ENCODE measurements around the gene RNF130. TPM values are rescaled to one million over a fixed set of nuclear protein-coding genes. Genes with fewer than 3 reads are reported as not detected.

Gene RNF130
- polyA plus RNA-seq, 4 donors, result 15.9 to 40.2 (median 28.4) TPM

DNA sequence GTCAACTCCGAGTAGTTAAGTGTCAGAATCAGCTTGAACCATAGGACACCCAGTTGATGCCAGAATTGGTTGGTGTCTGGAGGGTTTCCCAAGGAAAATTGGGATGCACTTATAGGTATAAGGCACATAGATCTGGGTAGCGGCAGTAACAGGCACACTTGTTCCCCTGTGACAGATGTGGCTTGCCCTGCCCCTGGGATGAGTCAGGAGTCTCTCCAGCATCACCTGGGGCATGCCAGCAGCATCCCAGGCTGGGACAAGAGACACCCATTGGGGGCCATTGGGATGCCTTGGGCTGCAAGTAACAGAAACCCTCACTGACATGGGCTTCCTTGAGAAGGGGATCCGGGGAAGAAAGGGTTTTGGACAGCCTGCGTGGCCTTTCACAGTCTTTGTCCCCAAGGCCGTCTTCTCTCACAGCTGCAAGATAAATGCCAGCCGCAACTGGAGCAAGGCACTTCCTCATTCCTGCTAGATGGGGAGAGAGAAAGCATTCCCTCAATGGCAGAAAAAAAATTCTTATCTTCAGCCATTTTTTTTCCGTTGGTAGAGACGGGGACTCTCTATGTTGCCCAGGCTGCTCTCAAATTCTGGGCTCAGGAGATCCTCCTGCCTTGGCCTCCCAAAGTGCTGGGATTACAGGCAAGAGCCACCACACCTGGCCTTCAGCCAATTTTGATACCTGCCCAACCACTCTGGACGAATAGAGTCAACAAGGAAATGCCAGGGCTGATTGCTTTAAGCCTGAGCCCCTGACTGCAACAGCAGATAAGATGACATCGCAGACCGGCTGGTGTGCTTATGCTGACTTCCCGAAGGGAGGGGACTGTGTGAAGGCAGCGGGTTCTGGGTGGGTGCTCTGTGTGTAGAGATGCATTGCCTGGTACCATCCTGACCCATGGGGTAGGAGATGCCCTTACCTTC is 13.3 kb upstream of the RNF130 start:
- Histone ChIP-seq H3K27me3 (ENCODE audit: control insufficient read depth in 3 of 3, insufficient read depth in 3 of 3, low read length in 3 of 3) (peaks cover 0 to 1% (median 0%) of the 10 kb centered on the region in 3 donors), H3K36me3 (ENCODE audit: control insufficient read depth in 3 of 3, insufficient read depth in 2 of 3, low read depth in 1 of 3, low read length in 3 of 3) (no peaks in the 10 kb centered on the region), H3K4me3 (ENCODE audit: low read depth in 1 of 3, low read length in 3 of 3) (no peak overlapping the region), H3K27ac (ENCODE audit: low read depth in 1 of 3, low read length in 2 of 3) (peak overlapping the region in 1 of 3 donors; percentile 41), H3K9me3 (ENCODE audit: control insufficient read depth in 2 of 2, insufficient read depth in 1 of 2, low read depth in 1 of 2, low read length in 1 of 2) (no peaks in the 10 kb centered on the region), H3K4me1 (ENCODE audit: control insufficient read depth in 3 of 3, insufficient read depth in 2 of 3, low read depth in 1 of 3, low read length in 2 of 3) (peaks cover 0 to 10% (median 0%) of the 10 kb centered on the region in 3 donors)
- FAIRE-seq (no peak), DNase-seq (peak; percentile 76 to 84)
- WGBS, 3 donors, result 15 to 32% (median 22%) methylated on average over 13 of the region's 13 CpGs

- 92% methylated on average over 10 of the region's 10 CpGs for WGBS, 3 donors
- no peak for FAIRE-seq
- H3K9me3 ChIP-seq (ENCODE audit: control insufficient read depth in 2 of 2, insufficient read depth in 1 of 2, low read depth in 1 of 2, low read length in 1 of 2), result no peaks in the 10 kb centered on the region
- no peak overlapping the region for H3K4me3 ChIP-seq (ENCODE audit: low read depth in 1 of 3, low read length in 3 of 3)
- H3K27me3 ChIP-seq (ENCODE audit: control insufficient read depth in 3 of 3, insufficient read depth in 3 of 3, low read length in 3 of 3), result peaks cover 0 to 3% (median 0%) of the 10 kb centered on the region in 3 donors
- DNase-seq, result no peak
- H3K36me3 ChIP-seq (ENCODE audit: control insufficient read depth in 3 of 3, insufficient read depth in 2 of 3, low read depth in 1 of 3, low read length in 3 of 3), result no peaks in the 10 kb centered on the region
- peaks cover 0 to 10% (median 0%) of the 10 kb centered on the region in 3 donors for H3K4me1 ChIP-seq (ENCODE audit: control insufficient read depth in 3 of 3, insufficient read depth in 2 of 3, low read depth in 1 of 3, low read length in 2 of 3)
- H3K27ac ChIP-seq (ENCODE audit: low read depth in 1 of 3, low read length in 2 of 3), result no peak overlapping the region
These were observed 12.0 kb upstream of the RNF130 start for GRCh38 chr5:180083529-180084060.

DNA sequence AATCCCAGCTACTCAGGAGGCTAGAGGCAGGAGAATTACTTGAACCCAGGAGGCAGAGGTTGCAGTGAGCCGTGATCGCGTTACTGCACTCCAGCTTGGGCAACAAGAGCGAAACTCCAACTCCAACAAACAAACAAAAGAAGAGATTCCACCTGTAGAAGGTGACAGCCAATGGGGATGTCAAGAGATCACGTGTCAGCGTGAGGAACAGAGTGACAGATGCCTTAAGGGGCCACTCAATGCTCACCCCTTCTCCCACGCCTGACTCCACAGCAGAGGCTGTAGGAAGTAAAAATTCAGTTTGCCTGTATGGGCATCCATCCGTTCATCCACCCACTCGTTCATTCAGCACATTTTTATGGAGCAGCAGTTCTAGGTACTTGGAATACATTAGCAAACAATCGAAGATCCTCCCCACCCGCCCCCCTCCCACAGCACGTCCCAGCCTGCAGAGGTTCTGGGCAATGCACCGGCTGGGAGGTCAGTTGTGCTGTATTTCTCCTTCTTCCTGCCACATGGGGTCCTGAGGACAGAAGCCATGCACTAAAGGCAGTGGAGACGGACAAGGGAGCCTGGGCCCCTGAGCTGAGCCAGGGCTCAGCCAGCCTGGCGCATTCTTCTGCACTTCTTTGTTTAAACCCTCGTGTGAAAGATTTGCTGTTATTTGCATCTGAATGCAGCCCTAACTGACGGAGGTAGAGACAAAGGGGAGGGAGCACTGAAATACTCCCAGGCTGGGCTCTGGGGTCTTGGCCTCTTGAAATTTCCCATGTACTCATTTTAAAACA is 11.3 kb upstream of the RNF130 start:
- peaks cover 0 to 3% (median 0%) of the 10 kb centered on the region in 3 donors for H3K27me3 ChIP-seq (ENCODE audit: control insufficient read depth in 3 of 3, insufficient read depth in 3 of 3, low read length in 3 of 3)
- no peaks in the 10 kb centered on the region for H3K9me3 ChIP-seq (ENCODE audit: control insufficient read depth in 2 of 2, insufficient read depth in 1 of 2, low read depth in 1 of 2, low read length in 1 of 2)
- DNase-seq (no peak), FAIRE-seq (no peak)
- 75 to 87% (median 85%) methylated on average over 17 of the region's 17 CpGs for WGBS, 3 donors
- peaks cover 0 to 10% (median 0%) of the 10 kb centered on the region in 3 donors for H3K4me1 ChIP-seq (ENCODE audit: control insufficient read depth in 3 of 3, insufficient read depth in 2 of 3, low read depth in 1 of 3, low read length in 2 of 3)
- H3K36me3 ChIP-seq (ENCODE audit: control insufficient read depth in 3 of 3, insufficient read depth in 2 of 3, low read depth in 1 of 3, low read length in 3 of 3), result no peaks in the 10 kb centered on the region
- H3K27ac ChIP-seq (ENCODE audit: low read depth in 1 of 3, low read length in 2 of 3), result no peak overlapping the region
- no peak overlapping the region for H3K4me3 ChIP-seq (ENCODE audit: low read depth in 1 of 3, low read length in 3 of 3)

DNA sequence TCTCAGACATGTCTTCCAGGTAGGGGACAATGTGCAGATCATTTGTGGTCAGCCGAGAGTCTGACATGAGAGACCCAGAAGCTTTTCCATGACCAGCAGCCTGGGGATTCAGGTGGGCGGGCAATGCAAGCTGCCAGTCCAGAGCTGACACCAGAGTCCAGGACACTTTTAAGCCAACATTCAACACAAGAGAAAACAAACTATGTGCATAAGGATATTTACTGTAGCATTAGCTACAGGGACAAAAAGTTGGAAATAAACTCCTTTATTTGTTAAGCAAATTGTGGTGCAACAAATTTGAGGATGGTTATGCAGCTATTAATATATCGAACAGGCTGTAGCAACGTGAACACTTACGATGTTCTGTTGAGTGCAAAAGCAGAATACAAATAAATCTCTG is 9.9 kb upstream of the RNF130 start:
- Histone ChIP-seq H3K27me3 (ENCODE audit: control insufficient read depth in 3 of 3, insufficient read depth in 3 of 3, low read length in 3 of 3) (peaks cover 0 to 3% (median 0%) of the 10 kb centered on the region in 3 donors), H3K27ac (ENCODE audit: low read depth in 1 of 3, low read length in 2 of 3) (no peak overlapping the region), H3K4me1 (ENCODE audit: control insufficient read depth in 3 of 3, insufficient read depth in 2 of 3, low read depth in 1 of 3, low read length in 2 of 3) (peaks cover 0 to 10% (median 0%) of the 10 kb centered on the region in 3 donors), H3K4me3 (ENCODE audit: low read depth in 1 of 3, low read length in 3 of 3) (no peak overlapping the region), H3K36me3 (ENCODE audit: control insufficient read depth in 3 of 3, insufficient read depth in 2 of 3, low read depth in 1 of 3, low read length in 3 of 3) (no peaks in the 10 kb centered on the region), H3K9me3 (ENCODE audit: control insufficient read depth in 2 of 2, insufficient read depth in 1 of 2, low read depth in 1 of 2, low read length in 1 of 2) (no peaks in the 10 kb centered on the region)
- DNase-seq (no peak), FAIRE-seq (no peak)
- WGBS, 3 donors, result 84 to 92% (median 85%) methylated on average over 5 of the region's 5 CpGs

- no peaks in the 10 kb centered on the region for H3K9me3 ChIP-seq (ENCODE audit: control insufficient read depth in 2 of 2, insufficient read depth in 1 of 2, low read depth in 1 of 2, low read length in 1 of 2)
- H3K4me1 ChIP-seq (ENCODE audit: control insufficient read depth in 3 of 3, insufficient read depth in 2 of 3, low read depth in 1 of 3, low read length in 2 of 3), result peaks cover 0 to 8% (median 0%) of the 10 kb centered on the region in 3 donors
- WGBS, 3 donors, result 78 to 89% (median 82%) methylated on average over 24 of the region's 24 CpGs
- FAIRE-seq (no peak), DNase-seq (no peak)
- H3K4me3 ChIP-seq (ENCODE audit: low read depth in 1 of 3, low read length in 3 of 3), result no peak overlapping the region
- H3K36me3 ChIP-seq (ENCODE audit: control insufficient read depth in 3 of 3, insufficient read depth in 2 of 3, low read depth in 1 of 3, low read length in 3 of 3), result no peaks in the 10 kb centered on the region
- H3K27me3 ChIP-seq (ENCODE audit: control insufficient read depth in 3 of 3, insufficient read depth in 3 of 3, low read length in 3 of 3), result peaks cover 0 to 3% (median 0%) of the 10 kb centered on the region in 3 donors
- H3K27ac ChIP-seq (ENCODE audit: low read depth in 1 of 3, low read length in 2 of 3), result no peak overlapping the region
These were observed 9.1 kb upstream of the RNF130 start for GRCh38 chr5:180080486-180081280.

GRCh38 chr5:180079702-180080466 is 8.3 kb upstream of the RNF130 start:
- WGBS, 3 donors, result 64 to 77% (median 77%) methylated on average over 14 of the region's 14 CpGs
- no peak for FAIRE-seq
- Histone ChIP-seq H3K4me1 (ENCODE audit: control insufficient read depth in 3 of 3, insufficient read depth in 2 of 3, low read depth in 1 of 3, low read length in 2 of 3) (peaks cover 0 to 4% (median 0%) of the 10 kb centered on the region in 3 donors), H3K27me3 (ENCODE audit: control insufficient read depth in 3 of 3, insufficient read depth in 3 of 3, low read length in 3 of 3) (peaks cover 0 to 3% (median 0%) of the 10 kb centered on the region in 3 donors), H3K4me3 (ENCODE audit: low read depth in 1 of 3, low read length in 3 of 3) (no peak overlapping the region), H3K27ac (ENCODE audit: low read depth in 1 of 3, low read length in 2 of 3) (no peak overlapping the region), H3K36me3 (ENCODE audit: control insufficient read depth in 3 of 3, insufficient read depth in 2 of 3, low read depth in 1 of 3, low read length in 3 of 3) (no peaks in the 10 kb centered on the region), H3K9me3 (ENCODE audit: control insufficient read depth in 2 of 2, insufficient read depth in 1 of 2, low read depth in 1 of 2, low read length in 1 of 2) (no peaks in the 10 kb centered on the region)
- no peak for DNase-seq

- DNase-seq (no peak), FAIRE-seq (no peak)
- Histone ChIP-seq H3K27me3 (ENCODE audit: control insufficient read depth in 3 of 3, insufficient read depth in 3 of 3, low read length in 3 of 3) (peaks cover 0 to 6% (median 3%) of the 10 kb centered on the region in 3 donors), H3K4me3 (ENCODE audit: low read depth in 1 of 3, low read length in 3 of 3) (no peak overlapping the region), H3K27ac (ENCODE audit: low read depth in 1 of 3, low read length in 2 of 3) (no peak overlapping the region), H3K9me3 (ENCODE audit: control insufficient read depth in 2 of 2, insufficient read depth in 1 of 2, low read depth in 1 of 2, low read length in 1 of 2) (no peaks in the 10 kb centered on the region), H3K4me1 (ENCODE audit: control insufficient read depth in 3 of 3, insufficient read depth in 2 of 3, low read depth in 1 of 3, low read length in 2 of 3) (no peaks in the 10 kb centered on the region), H3K36me3 (ENCODE audit: control insufficient read depth in 3 of 3, insufficient read depth in 2 of 3, low read depth in 1 of 3, low read length in 3 of 3) (no peaks in the 10 kb centered on the region)
- WGBS, 3 donors, result 80 to 82% (median 80%) methylated on average over 9 of the region's 9 CpGs
These were observed 6.8 kb upstream of the RNF130 start for GRCh38 chr5:180078348-180078747.
